ENCODE data around the gene ST6GALNAC3. TPM values are rescaled to one million over a fixed set of nuclear protein-coding genes. Genes with fewer than 3 reads are reported as not detected.

The ST6GALNAC3 gene
- polyA plus RNA-seq, 1 experiment = 0.05 TPM

GRCh38 chr1:76503736-76504135 lies 429.2 kb downstream of the ST6GALNAC3 start:
- CTCF ChIA-PET = interaction anchor here (0.6 kb wide), 1 partner anchor 47 kb away, joined by 4 read pairs; no protein-coding TSS in a partner anchor
- Histone ChIP-seq H3K4me3 (ENCODE audit: low read depth, low read length) (no peak overlapping the region), H3K36me3 (ENCODE audit: control insufficient read depth, insufficient read depth, low read length) (no peaks in the 10 kb centered on the region), H3K27me3 (ENCODE audit: control insufficient read depth, insufficient read depth, low read length) (no peaks in the 10 kb centered on the region)
- DNase-seq (ENCODE audit: low read depth) = no peak
- TF ChIP-seq CTCF (IDR thresholded peaks at IDR 0.05; ENCODE audit: insufficient read depth, low read depth, low read length) = no peak
- POLR2A ChIA-PET = no interaction called here

DNA sequence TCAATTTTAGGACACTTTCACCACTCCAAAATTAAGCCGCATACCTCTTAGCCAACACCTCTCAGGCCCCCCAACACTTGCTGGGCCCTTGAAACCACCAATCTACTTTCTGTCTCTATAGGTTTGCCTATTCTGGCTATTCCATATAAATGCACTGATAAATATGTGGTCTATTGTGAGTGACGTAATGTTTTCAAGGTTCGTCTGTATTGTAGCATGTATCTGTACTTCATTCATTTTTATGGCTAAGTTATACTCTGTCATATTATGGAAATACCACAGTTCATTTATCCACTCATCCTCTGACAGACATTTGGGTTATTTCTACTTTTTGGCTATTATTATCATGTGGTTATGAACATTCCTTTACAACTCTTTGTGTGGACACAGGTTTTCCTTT lies 432.8 kb downstream of the ST6GALNAC3 start:
- no peaks in the 10 kb centered on the region for H3K27me3 ChIP-seq (ENCODE audit: control insufficient read depth, insufficient read depth, low read length)
- H3K4me3 ChIP-seq (ENCODE audit: low read depth, low read length) = no peak overlapping the region
- DNase-seq (ENCODE audit: low read depth) = no peak
- no peak for TF ChIP-seq CTCF (IDR thresholded peaks at IDR 0.05; ENCODE audit: insufficient read depth, low read depth, low read length)
- ChIA-PET CTCF (no interaction called here), POLR2A (no interaction called here)
- no peaks in the 10 kb centered on the region for H3K36me3 ChIP-seq (ENCODE audit: control insufficient read depth, insufficient read depth, low read length)

DNA sequence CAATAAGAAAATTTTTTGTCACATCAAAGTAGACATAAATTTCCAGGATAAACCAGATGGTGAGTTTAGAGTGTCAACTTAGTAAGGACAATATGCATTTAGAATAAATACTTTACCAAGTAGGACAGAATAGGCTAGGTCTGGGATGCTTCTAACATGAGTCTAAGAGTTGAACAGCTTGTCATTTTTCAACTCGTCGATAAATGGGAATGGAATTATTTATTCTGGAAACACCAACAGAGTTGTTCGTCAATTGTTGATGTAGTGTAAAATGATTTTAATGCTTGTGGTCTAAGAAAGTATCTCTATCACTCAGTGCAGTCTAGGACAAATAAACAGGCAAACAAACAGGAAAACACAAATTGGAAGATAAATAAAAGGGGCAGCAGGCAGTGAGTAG lies 434.3 kb downstream of the ST6GALNAC3 start:
- ChIA-PET POLR2A (no interaction called here), CTCF (no interaction called here)
- Histone ChIP-seq H3K4me3 (ENCODE audit: low read depth, low read length) (no peak overlapping the region), H3K36me3 (ENCODE audit: control insufficient read depth, insufficient read depth, low read length) (no peaks in the 10 kb centered on the region), H3K27me3 (ENCODE audit: control insufficient read depth, insufficient read depth, low read length) (no peaks in the 10 kb centered on the region)
- no peak for TF ChIP-seq CTCF (IDR thresholded peaks at IDR 0.05; ENCODE audit: insufficient read depth, low read depth, low read length)
- DNase-seq (ENCODE audit: low read depth) = no peak

GRCh38 chr1:76510672-76511557 lies 436.4 kb downstream of the ST6GALNAC3 start:
- CTCF ChIA-PET = interaction anchor here (0.6 kb wide), 1 partner anchor 307 kb away, joined by 4 read pairs; no protein-coding TSS in a partner anchor
- no peak for DNase-seq (ENCODE audit: low read depth)
- no peak for TF ChIP-seq CTCF (IDR thresholded peaks at IDR 0.05; ENCODE audit: insufficient read depth, low read depth, low read length)
- no peak overlapping the region for H3K4me3 ChIP-seq (ENCODE audit: low read depth, low read length)
- H3K36me3 ChIP-seq (ENCODE audit: control insufficient read depth, insufficient read depth, low read length) = no peaks in the 10 kb centered on the region
- no peaks in the 10 kb centered on the region for H3K27me3 ChIP-seq (ENCODE audit: control insufficient read depth, insufficient read depth, low read length)
- POLR2A ChIA-PET = no interaction called here

- Histone ChIP-seq H3K36me3 (ENCODE audit: control insufficient read depth, insufficient read depth, low read length) (no peaks in the 10 kb centered on the region), H3K4me3 (ENCODE audit: low read depth, low read length) (no peak overlapping the region), H3K27me3 (ENCODE audit: control insufficient read depth, insufficient read depth, low read length) (no peaks in the 10 kb centered on the region)
- ChIA-PET CTCF (interaction anchor here (0.6 kb wide), 1 partner anchor 306 kb away, joined by 4 read pairs; no protein-coding TSS in a partner anchor), POLR2A (no interaction called here)
- DNase-seq (ENCODE audit: low read depth) = no peak
- no peak for TF ChIP-seq CTCF (IDR thresholded peaks at IDR 0.05; ENCODE audit: insufficient read depth, low read depth, low read length)
Measured at GRCh38 chr1:76511558-76512179, 437.1 kb downstream of the ST6GALNAC3 start.
